Ovary (tissue), 3 donors: ENCODE measurements around the gene MAP3K10.

ENCODE experiments used
- CTCF ChIP-seq, 3 donors: fragments of 450-650 bp in 2 of 3; fragments of 200-600 bp in 1 of 3; IDR thresholded peaks; one replicate each; pipeline versions ENCODE4 v1.5.1 to v1.8.0; 2016 to 2022; ENCODE audit warnings: antibody characterized with exemption in 3 of 3, mild to moderate bottlenecking in 1 of 3
- EP300 ChIP-seq: sonication (generic); formaldehyde crosslinking; IDR thresholded peaks from one replicate; pipeline ENCODE4 v1.6.1; 2017; ENCODE audit warnings: antibody characterized with exemption
- donor health status: DM: no; HTN: no; CAD: no.

GRCh38 chr19:40144947-40145748 lies 46.1 kb upstream of the MAP3K10 start:
- TF ChIP-seq EP300: no peak
- TF ChIP-seq CTCF (IDR thresholded peaks at IDR 0.05): no peak
